Panc1 (cell line): Measurements from ENCODE around the gene MICAL2.

Experiments
- CTCF ChIP-seq: fragments of 450-650 bp; IDR thresholded peaks from 2 replicates; pipeline ENCODE4 v1.5.1; 2017; ENCODE audit warnings: mild to moderate bottlenecking
- POLR2AphosphoS5 ChIP-seq: IDR thresholded peaks from 2 replicates; pipeline ENCODE4 v1.6.1; 2012; ENCODE audit warnings: mild to moderate bottlenecking, low read depth, low read length, moderate library complexity
- REST ChIP-seq, 2 experiments: IDR thresholded peaks; 2 replicates each; pipeline ENCODE4 v1.6.1; 2011 to 2012; ENCODE audit warnings: low read depth in 2 of 2, control low read depth in 1 of 2, low read length in 1 of 2, mild to moderate bottlenecking in 1 of 2, moderate library complexity in 1 of 2; ENCODE audit not compliant: insufficient read depth in 1 of 2
- SIN3A ChIP-seq: IDR thresholded peaks from 2 replicates; pipeline ENCODE4 v1.6.1; 2012; ENCODE audit warnings: low read depth, mild to moderate bottlenecking, low read length, moderate library complexity, borderline replicate concordance; ENCODE audit not compliant: insufficient read depth
- TCF7L2 ChIP-seq: IDR thresholded peaks from 2 replicates; pipeline ENCODE4 v1.6.1; 2011; ENCODE audit warnings: mild to moderate bottlenecking, low read depth, low read length, inconsistent platforms

GRCh38 chr11:12235080-12235479 lies 124.7 kb downstream of the MICAL2 start:
- TF ChIP-seq CTCF (no peak), TCF7L2 (no peak), REST (IDR thresholded peaks at IDR 0.05; ENCODE audit: insufficient read depth in 1 of 2, low read depth in 2 of 2, low read length in 1 of 2) (no peak), POLR2AphosphoS5 (no peak), SIN3A (no peak)
